Panc1 (cell line): ENCODE results near the gene FKBP2. TPM values are rescaled to one million over a fixed set of nuclear protein-coding genes. Genes with fewer than 3 reads are reported as not detected.

Experiments used
- ATAC-seq: fragments of 200-7000 bp; cut with Tn5 transposase; 2 replicates; pipeline ENCODE4 v1.9.1; 2020; ENCODE audit warnings: mild to moderate bottlenecking, moderate library complexity
- BruUV-seq: library from RNA; stranded (reverse); fragments of 400-500 nt; replicated peaks from 2 replicates; lab custom pipeline; 2021; lab: Mats Ljungman, UMichigan
- CTCF ChIA-PET: fragments of 300-600 bp; sonication (Branson Sonifier 250); formaldehyde crosslinking; loops from one replicate; lab custom pipeline; 2022; ENCODE audit warnings: antibody characterized with exemption; lab: Charles Lee
- POLR2A ChIA-PET: fragments of 300-600 bp; sonication (Branson Sonifier 250); formaldehyde crosslinking; loops from one replicate; lab custom pipeline; 2022; ENCODE audit warnings: antibody characterized with exemption; lab: Charles Lee
- DNase-seq: peaks from one replicate; pipeline ENCODE4 v3.0.0-alpha.2; 2010; ENCODE audit warnings: low read depth, low spot score
- H3K27ac ChIP-seq: 2 replicates; pipeline ENCODE4 v1.5.1; 2011; ENCODE audit warnings: mild to moderate bottlenecking, low read length, inconsistent platforms
- H3K27me3 ChIP-seq: fragments of 200-500 bp; sonication (Bioruptor generic); 2 replicates; pipeline ENCODE4 v1.6.0; 2014; ENCODE audit warnings: low read length, inconsistent platforms; ENCODE audit not compliant: control insufficient read depth, insufficient read depth
- H3K36me3 ChIP-seq: fragments of 200-500 bp; sonication (Bioruptor generic); 2 replicates; pipeline ENCODE4 v1.5.1; 2014; ENCODE audit warnings: inconsistent platforms, mild to moderate bottlenecking, low read length, moderate library complexity; ENCODE audit not compliant: control insufficient read depth, insufficient read depth
- H3K4me1 ChIP-seq: 2 replicates; pipeline ENCODE4 v1.5.1; 2011; ENCODE audit warnings: inconsistent platforms, mild to moderate bottlenecking, low read length, moderate library complexity; ENCODE audit not compliant: control insufficient read depth, insufficient read depth
- H3K4me3 ChIP-seq, 2 experiments: 2 replicates each; pipeline ENCODE4 v1.5.1; 2011 to 2012; ENCODE audit warnings: low read depth in 2 of 2, low read length in 2 of 2, mild to moderate bottlenecking in 2 of 2, inconsistent platforms in 1 of 2, moderate library complexity in 1 of 2
- H3K9me3 ChIP-seq: fragments of 200-500 bp; sonication (Bioruptor generic); 2 replicates; pipeline ENCODE4 v1.5.1; 2014; ENCODE audit warnings: low read depth, mild to moderate bottlenecking, inconsistent platforms, low read length, moderate library complexity; ENCODE audit not compliant: control insufficient read depth, insufficient read depth
- POLR2AphosphoS5 ChIP-seq: IDR thresholded peaks from 2 replicates; pipeline ENCODE4 v1.6.1; 2012; ENCODE audit warnings: mild to moderate bottlenecking, low read depth, low read length, moderate library complexity
- SIN3A ChIP-seq: IDR thresholded peaks from 2 replicates; pipeline ENCODE4 v1.6.1; 2012; ENCODE audit warnings: low read depth, mild to moderate bottlenecking, low read length, moderate library complexity, borderline replicate concordance; ENCODE audit not compliant: insufficient read depth
- TCF7L2 ChIP-seq: IDR thresholded peaks from 2 replicates; pipeline ENCODE4 v1.6.1; 2011; ENCODE audit warnings: mild to moderate bottlenecking, low read depth, low read length, inconsistent platforms
- in situ Hi-C: cut with HindIII; loops from 2 replicates; pipeline ENCODE4 v1.10.0; 2016; ENCODE audit warnings: low sequenced_read_pairs, low pct_unique_long_range_greater_than_20kb
- intact Hi-C: fragments of 100-400 bp; cut with micrococcal nuclease; formaldehyde crosslinking; loops from one replicate; pipeline ENCODE4 v1.10.0; 2022; ENCODE audit not compliant: unreplicated experiment
- total RNA-seq: library from RNA; stranded (reverse); gene quantifications from one replicate; pipeline ENCODE4 v1.2.1, GENCODE V29; 2021; ENCODE audit not compliant: unreplicated experiment
- TF ChIP-seq, protein P1 (sequence below), 2 experiments: IDR thresholded peaks; 2 replicates each; pipeline ENCODE4 v1.6.1; 2011 to 2012; ENCODE audit warnings: low read depth in 2 of 2, control low read depth in 1 of 2, low read length in 1 of 2, mild to moderate bottlenecking in 1 of 2, moderate library complexity in 1 of 2; ENCODE audit not compliant: insufficient read depth in 1 of 2
- TF ChIP-seq, protein P2 (sequence below): fragments of 450-650 bp; IDR thresholded peaks from 2 replicates; pipeline ENCODE4 v1.5.1; 2017; ENCODE audit warnings: mild to moderate bottlenecking

FKBP2 gene
- total RNA-seq, 1 experiment from 2014 or later: 71.8 TPM

DNA sequence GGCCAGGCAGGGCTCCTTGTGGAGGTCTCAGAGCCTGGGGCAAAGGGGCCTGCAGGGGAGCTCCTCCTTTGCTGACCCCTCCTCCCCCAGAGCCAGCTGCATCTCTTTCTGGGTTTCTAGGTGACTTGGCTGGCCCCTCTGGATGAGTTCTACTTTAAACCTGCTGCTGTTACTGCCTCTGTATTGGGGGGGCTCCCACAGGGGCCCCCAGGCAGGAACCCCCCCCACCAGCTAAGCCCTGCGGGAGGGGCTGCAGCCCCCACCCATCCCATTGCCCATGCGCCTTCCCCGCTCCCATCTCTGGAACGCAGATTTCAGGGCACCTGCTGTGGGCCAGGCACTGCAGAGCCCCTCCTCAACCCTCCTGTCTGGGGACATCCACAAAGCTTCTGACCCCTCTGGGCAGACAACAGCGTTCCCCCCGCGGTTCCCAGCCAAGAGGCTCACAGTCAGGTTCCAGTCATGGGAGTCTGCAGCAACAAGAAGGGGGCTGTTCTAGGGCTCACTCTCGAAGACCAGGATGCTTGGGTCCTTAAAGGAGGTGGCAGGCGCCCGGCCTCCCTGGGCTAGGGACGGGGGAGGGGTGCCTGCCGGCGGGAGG is 9.6 kb downstream of the FKBP2 start:
- ATAC-seq: peak; percentile 13
- intact Hi-C loops (no loop called here), in situ Hi-C loops (no loop called here)
- POLR2A ChIA-PET: no interaction called here
- BruUV-seq: no TSS peak
- peaks cover 5% of the 10 kb centered on the region; the same call in 1 of the 2 replicates for H3K36me3 ChIP-seq
- no peak for DNase-seq
- TF ChIP-seq TCF7L2 (no peak), SIN3A (no peak), POLR2AphosphoS5 (no peak)
- TF ChIP-seq, protein P1, sequence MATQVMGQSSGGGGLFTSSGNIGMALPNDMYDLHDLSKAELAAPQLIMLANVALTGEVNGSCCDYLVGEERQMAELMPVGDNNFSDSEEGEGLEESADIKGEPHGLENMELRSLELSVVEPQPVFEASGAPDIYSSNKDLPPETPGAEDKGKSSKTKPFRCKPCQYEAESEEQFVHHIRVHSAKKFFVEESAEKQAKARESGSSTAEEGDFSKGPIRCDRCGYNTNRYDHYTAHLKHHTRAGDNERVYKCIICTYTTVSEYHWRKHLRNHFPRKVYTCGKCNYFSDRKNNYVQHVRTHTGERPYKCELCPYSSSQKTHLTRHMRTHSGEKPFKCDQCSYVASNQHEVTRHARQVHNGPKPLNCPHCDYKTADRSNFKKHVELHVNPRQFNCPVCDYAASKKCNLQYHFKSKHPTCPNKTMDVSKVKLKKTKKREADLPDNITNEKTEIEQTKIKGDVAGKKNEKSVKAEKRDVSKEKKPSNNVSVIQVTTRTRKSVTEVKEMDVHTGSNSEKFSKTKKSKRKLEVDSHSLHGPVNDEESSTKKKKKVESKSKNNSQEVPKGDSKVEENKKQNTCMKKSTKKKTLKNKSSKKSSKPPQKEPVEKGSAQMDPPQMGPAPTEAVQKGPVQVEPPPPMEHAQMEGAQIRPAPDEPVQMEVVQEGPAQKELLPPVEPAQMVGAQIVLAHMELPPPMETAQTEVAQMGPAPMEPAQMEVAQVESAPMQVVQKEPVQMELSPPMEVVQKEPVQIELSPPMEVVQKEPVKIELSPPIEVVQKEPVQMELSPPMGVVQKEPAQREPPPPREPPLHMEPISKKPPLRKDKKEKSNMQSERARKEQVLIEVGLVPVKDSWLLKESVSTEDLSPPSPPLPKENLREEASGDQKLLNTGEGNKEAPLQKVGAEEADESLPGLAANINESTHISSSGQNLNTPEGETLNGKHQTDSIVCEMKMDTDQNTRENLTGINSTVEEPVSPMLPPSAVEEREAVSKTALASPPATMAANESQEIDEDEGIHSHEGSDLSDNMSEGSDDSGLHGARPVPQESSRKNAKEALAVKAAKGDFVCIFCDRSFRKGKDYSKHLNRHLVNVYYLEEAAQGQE (IDR thresholded peaks at IDR 0.05; ENCODE audit: insufficient read depth in 1 of 2, low read depth in 2 of 2, low read length in 1 of 2): no peak
- TF ChIP-seq, protein P2, sequence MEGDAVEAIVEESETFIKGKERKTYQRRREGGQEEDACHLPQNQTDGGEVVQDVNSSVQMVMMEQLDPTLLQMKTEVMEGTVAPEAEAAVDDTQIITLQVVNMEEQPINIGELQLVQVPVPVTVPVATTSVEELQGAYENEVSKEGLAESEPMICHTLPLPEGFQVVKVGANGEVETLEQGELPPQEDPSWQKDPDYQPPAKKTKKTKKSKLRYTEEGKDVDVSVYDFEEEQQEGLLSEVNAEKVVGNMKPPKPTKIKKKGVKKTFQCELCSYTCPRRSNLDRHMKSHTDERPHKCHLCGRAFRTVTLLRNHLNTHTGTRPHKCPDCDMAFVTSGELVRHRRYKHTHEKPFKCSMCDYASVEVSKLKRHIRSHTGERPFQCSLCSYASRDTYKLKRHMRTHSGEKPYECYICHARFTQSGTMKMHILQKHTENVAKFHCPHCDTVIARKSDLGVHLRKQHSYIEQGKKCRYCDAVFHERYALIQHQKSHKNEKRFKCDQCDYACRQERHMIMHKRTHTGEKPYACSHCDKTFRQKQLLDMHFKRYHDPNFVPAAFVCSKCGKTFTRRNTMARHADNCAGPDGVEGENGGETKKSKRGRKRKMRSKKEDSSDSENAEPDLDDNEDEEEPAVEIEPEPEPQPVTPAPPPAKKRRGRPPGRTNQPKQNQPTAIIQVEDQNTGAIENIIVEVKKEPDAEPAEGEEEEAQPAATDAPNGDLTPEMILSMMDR: no peak
- no peaks in the 10 kb centered on the region for H3K27me3 ChIP-seq
- H3K27ac ChIP-seq: peak overlapping the region; percentile 65
- H3K9me3 ChIP-seq: no peaks in the 10 kb centered on the region
- CTCF ChIA-PET: interaction anchor here (0.8 to 1.8 kb wide), 2 partner anchors 19 to 54 kb away, joined by 4 read pairs; no protein-coding TSS in a partner anchor
- H3K4me1 ChIP-seq: peaks cover 41% of the 10 kb centered on the region
- peak overlapping the region; percentile 65 to 84 for H3K4me3 ChIP-seq

DNA sequence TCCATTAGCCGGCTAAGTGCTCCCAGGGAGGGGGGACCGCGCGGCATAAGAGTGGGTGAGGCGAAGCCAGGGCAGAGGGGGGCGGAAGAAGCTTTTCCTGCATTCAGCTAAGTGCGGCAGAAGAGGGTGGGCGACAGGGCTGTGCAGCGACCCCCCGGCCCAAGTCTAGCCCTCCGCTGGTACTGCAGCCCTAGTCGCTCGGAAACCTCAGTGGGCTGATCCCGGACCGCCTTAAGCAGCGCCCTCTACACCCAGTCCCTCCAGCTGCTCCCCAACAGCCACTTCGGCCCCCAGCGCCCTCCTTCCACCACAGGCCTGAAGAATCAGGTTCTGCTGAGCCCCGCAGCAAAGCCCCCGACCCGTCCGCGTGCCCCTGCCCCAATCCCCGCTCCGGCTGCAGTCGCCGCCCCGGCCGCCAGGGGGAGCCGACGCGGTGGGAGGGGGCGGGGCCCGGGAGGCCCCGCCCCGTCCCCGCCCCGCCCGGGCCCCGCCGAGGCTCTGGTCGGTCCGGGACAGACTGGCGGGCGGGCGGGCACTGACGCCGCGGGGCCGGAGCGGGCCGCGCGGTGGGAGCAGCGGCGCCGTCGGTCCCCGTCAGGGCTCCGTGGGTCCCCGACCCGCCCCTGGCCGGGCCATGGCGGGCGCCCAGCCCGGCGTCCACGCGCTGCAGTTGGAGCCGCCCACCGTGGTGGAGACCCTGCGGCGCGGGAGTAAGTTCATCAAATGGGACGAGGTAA is 10.3 kb downstream of the FKBP2 start, which contains the start of gene PLCB3:
PLCB3 (plus strand) TSS at position 515 of the 737 bp plus-strand sequence; CDS start at position 635, 120 bp downstream.
- Histone ChIP-seq H3K36me3 (0 out of 2 replicates have a peak, but pooled peaks cover 3% of the 10 kb centered on the region), H3K27ac (peak within 1 kb of the TSS; percentile 89), H3K4me3 (peak within 1 kb of the TSS; percentile 84 to 90), H3K9me3 (no peaks in the 10 kb centered on the region), H3K4me1 (peaks cover 41% of the 10 kb centered on the region), H3K27me3 (no peaks in the 10 kb centered on the region)
- ATAC-seq (peak; percentile 67), DNase-seq (no peak)
- in situ Hi-C loops (no loop called here), intact Hi-C loops (no loop called here)
- CTCF ChIA-PET: interaction anchor here (0.8 to 1.8 kb wide), 3 partner anchors 13 to 54 kb away, joined by 3 to 4 read pairs (median 4); no protein-coding TSS in a partner anchor
- peak; percentile 44; the same call in 1 of the 2 replicates for TF ChIP-seq SIN3A
- TF ChIP-seq TCF7L2: no peak
- TF ChIP-seq, protein P2: peak; percentile 97
- POLR2A ChIA-PET: no interaction called here
- BruUV-seq: no TSS peak
